Kidney (tissue), 14 donors: Measurements from ENCODE around the gene PAM16. TPM values are rescaled to one million over a fixed set of nuclear protein-coding genes. Genes with fewer than 3 reads are reported as not detected.
A peak's percentile ranks its signal among the peaks of the same experiment; 100 is the strongest.

Experiments
- DNase-seq, 5 donors: peaks; one replicate each; pipeline ENCODE4 v3.0.0-alpha.2; 2013 to 2020
- FAIRE-seq: peaks from 2 replicates; lab custom pipeline; 2012; peaks lifted over from hg19 to GRCh38; lab: Jason Lieb, UNC
- H3K27ac ChIP-seq, 2 donors: one replicate each; pipeline ENCODE4 v1.7.0; 2013; ENCODE audit warnings: low read depth in 2 of 2, low read length in 2 of 2, inconsistent platforms in 1 of 2
- H3K27me3 ChIP-seq: one replicate; pipeline ENCODE4 v1.7.1; 2013; ENCODE audit warnings: low read length, inconsistent platforms; ENCODE audit not compliant: control insufficient read depth, insufficient read depth
- H3K36me3 ChIP-seq, 3 donors: one replicate each; pipeline versions ENCODE4 v1.7.0 to v1.7.1; 2013; ENCODE audit warnings: low read length in 3 of 3, control low read depth in 1 of 3, inconsistent platforms in 1 of 3; ENCODE audit not compliant: insufficient read depth in 3 of 3, control insufficient read depth in 2 of 3
- H3K4me1 ChIP-seq, 3 donors: one replicate each; pipeline versions ENCODE4 v1.7.0 to v1.7.1; 2013; ENCODE audit warnings: low read length in 3 of 3, inconsistent platforms in 1 of 3, low read depth in 1 of 3; ENCODE audit not compliant: control insufficient read depth in 2 of 3, insufficient read depth in 2 of 3
- H3K4me3 ChIP-seq, 3 donors: one replicate each; pipeline versions ENCODE4 v1.7.0 to v1.8.1; 2013; ENCODE audit warnings: low read length in 3 of 3, control low read depth in 1 of 3, inconsistent platforms in 1 of 3
- H3K9ac ChIP-seq, 3 donors: one replicate each; pipeline versions ENCODE4 v1.7.0 to v1.7.1; 2013; ENCODE audit warnings: low read length in 3 of 3, control low read depth in 1 of 3, inconsistent platforms in 1 of 3
- H3K9me3 ChIP-seq, 3 donors: one replicate each; pipeline versions ENCODE4 v1.7.0 to v1.7.1; 2013; ENCODE audit warnings: low read length in 3 of 3, control low read depth in 1 of 3, inconsistent platforms in 1 of 3; ENCODE audit not compliant: control insufficient read depth in 2 of 3, insufficient read depth in 1 of 3
- CTCF ChIP-seq: IDR thresholded peaks from 3 replicates; pipeline ENCODE4 v1.5.1; 2012; ENCODE audit warnings: mild to moderate bottlenecking, moderate library complexity, borderline replicate concordance; ENCODE audit not compliant: insufficient read depth; ENCODE audit errors: extremely low read depth
- intact Hi-C: fragments of 100-400 bp; cut with DNase I; formaldehyde crosslinking; loops from one replicate; pipeline ENCODE4 v1.11.1; 2022
- polyA plus RNA-seq: library from polyadenylated mRNA; stranded (reverse); fragments of 350-450 nt; fragmentation: Illumina TruSeq; extraction: RNeasy Lipid Tissue Mini Kit (QIAGEN cat#74804); gene quantifications from one replicate; pipeline ENCODE4 v1.2.3, GENCODE V29; 2014; ENCODE audit warnings: low read depth, low replicate concordance; ENCODE audit not compliant: insufficient read depth
- total RNA-seq: library from RNA; stranded (reverse); fragmentation: NEBNext Ultra II Directional; extraction: Animal tissue kit (Norgen Biotek cat#: 25700); gene quantifications from one replicate; pipeline ENCODE4 v1.2.1, GENCODE V29; 2021
- donor health status: control.
- donor health status: control.
- donor health status: control.
- donor health status: control.
- donor health status: control.
- donor health status: DM: yes; HTN: yes; CAD: no.
- donor health status: Normal renal cell carcinoma (clear cell type).

The PAM16 gene
- total and polyA plus RNA-seq, 2 donors from 2014 or later, result 29.4 to 61.1 TPM

- Histone ChIP-seq H3K9me3 (no peaks in the 10 kb centered on the region), H3K36me3 (peaks cover 0 to 2% (median 0%) of the 10 kb centered on the region in 3 donors), H3K4me1 (no peaks in the 10 kb centered on the region), H3K4me3 (no peak overlapping the region), H3K9ac (no peak overlapping the region), H3K27ac (no peak overlapping the region), H3K27me3 (no peaks in the 10 kb centered on the region)
- intact Hi-C loops, result no loop called here
- peak; percentile 43 to 88 (median 79) for DNase-seq
- FAIRE-seq, result no peak
- TF ChIP-seq CTCF, result peak; percentile 96
Observed at GRCh38 chr16:4358831-4359561, 7.9 kb upstream of the PAM16 start.

- no peak for DNase-seq
- H3K4me1 ChIP-seq, result no peaks in the 10 kb centered on the region
- no peak for TF ChIP-seq CTCF
- H3K9me3 ChIP-seq, result no peaks in the 10 kb centered on the region
- intact Hi-C loops, result no loop called here
- H3K27ac ChIP-seq, result no peak overlapping the region
- no peak overlapping the region for H3K4me3 ChIP-seq
- no peaks in the 10 kb centered on the region for H3K27me3 ChIP-seq
- H3K9ac ChIP-seq, result no peak overlapping the region
- peaks cover 0 to 2% (median 0%) of the 10 kb centered on the region in 3 donors for H3K36me3 ChIP-seq
- FAIRE-seq, result no peak
Observed at GRCh38 chr16:4358236-4358635, 7.1 kb upstream of the PAM16 start.

- DNase-seq, result no peak
- TF ChIP-seq CTCF, result no peak
- no peaks in the 10 kb centered on the region for H3K27me3 ChIP-seq
- no peaks in the 10 kb centered on the region for H3K9me3 ChIP-seq
- no peaks in the 10 kb centered on the region for H3K4me1 ChIP-seq
- H3K9ac ChIP-seq, result no peak overlapping the region
- no peak overlapping the region for H3K27ac ChIP-seq
- no peak for FAIRE-seq
- peaks cover 0 to 2% (median 0%) of the 10 kb centered on the region in 3 donors for H3K36me3 ChIP-seq
- intact Hi-C loops, result no loop called here
- no peak overlapping the region for H3K4me3 ChIP-seq
Observed at GRCh38 chr16:4356820-4357219, 5.7 kb upstream of the PAM16 start.
